Natural killer cell (primary cell): ENCODE results near the gene RBP5. TPM values are rescaled to one million over a fixed set of nuclear protein-coding genes. Genes with fewer than 3 reads are reported as not detected.
A peak's percentile ranks its signal among the peaks of the same experiment; 100 is the strongest.

Source experiments
- ATAC-seq, 3 donors: fragments of 150-1000 bp in 2 of 3; fragments of 200-7000 bp in 1 of 3; cut with Tn5 transposase; 1 replicate in 1 of 3; 2 replicates in 2 of 3; pipeline ENCODE4 v1.10.0; 2021; ENCODE audit warnings: mild to moderate bottlenecking in 2 of 3, moderate library complexity in 2 of 3
- DNase-seq, 2 donors: peaks; one replicate each; pipeline versions ENCODE4 v3.0.0 to v3.0.0-alpha.2; 2013 to 2021; ENCODE audit warnings: mixed read lengths in 1 of 2
- H3K27ac ChIP-seq: one replicate; pipeline ENCODE4 v1.5.1; 2013; ENCODE audit warnings: mild to moderate bottlenecking, low read length
- H3K27me3 ChIP-seq: one replicate; pipeline ENCODE4 v1.6.1; 2013; ENCODE audit warnings: low read length; ENCODE audit not compliant: control insufficient read depth, insufficient read depth
- H3K36me3 ChIP-seq: one replicate; pipeline ENCODE4 v1.6.1; 2013; ENCODE audit warnings: low read length; ENCODE audit not compliant: control insufficient read depth, insufficient read depth
- H3K4me1 ChIP-seq: one replicate; pipeline ENCODE4 v1.6.1; 2013; ENCODE audit warnings: low read length; ENCODE audit not compliant: control insufficient read depth, insufficient read depth
- H3K4me3 ChIP-seq: one replicate; pipeline ENCODE4 v1.5.1; 2013; ENCODE audit warnings: low read length
- H3K9me3 ChIP-seq: one replicate; pipeline ENCODE4 v1.6.1; 2013; ENCODE audit warnings: low read length; ENCODE audit not compliant: control insufficient read depth, insufficient read depth
- H3K27ac Mint-ChIP-seq, 2 donors: one replicate each; pipeline ENCODE4 v1.8.0; 2022; ENCODE audit warnings: mild to moderate bottlenecking in 2 of 2, mixed read lengths in 2 of 2, moderate library complexity in 1 of 2
- H3K27me3 Mint-ChIP-seq, 2 donors: one replicate each; pipeline ENCODE4 v1.8.0; 2022; ENCODE audit warnings: low read depth in 2 of 2, mixed read lengths in 2 of 2
- H3K36me3 Mint-ChIP-seq: one replicate; pipeline ENCODE4 v1.8.0; 2022; ENCODE audit warnings: mixed read lengths
- H3K4me1 Mint-ChIP-seq, 2 donors: one replicate each; pipeline ENCODE4 v1.8.0; 2022; ENCODE audit warnings: mixed read lengths in 2 of 2
- H3K4me3 Mint-ChIP-seq: one replicate; pipeline ENCODE4 v1.8.0; 2022; ENCODE audit warnings: mild to moderate bottlenecking, moderate library complexity, mixed read lengths
- H3K9me3 Mint-ChIP-seq, 2 donors: one replicate each; pipeline ENCODE4 v1.8.0; 2022; ENCODE audit warnings: mixed read lengths in 2 of 2
- WGBS: methylation state at CpG from one replicate; pipeline ENCODE4 v1.1.7; 2013; ENCODE audit warnings: missing lambda C conversion rate; ENCODE audit not compliant: insufficient coverage; 5-methylcytosine and 5-hydroxymethylcytosine counted together
- intact Hi-C: fragments of 100-400 bp; cut with micrococcal nuclease; formaldehyde crosslinking; loops from one replicate; pipeline ENCODE4 v1.14.2; 2022
- total RNA-seq, 4 donors: library from RNA; stranded (reverse); fragments of 120-200 nt in 1 of 4; gene quantifications; one replicate each; pipeline versions ENCODE4 v1.2.3 to v1.2.4, GENCODE V29; 2013 to 2022
- TF ChIP-seq, protein P1 (sequence below): fragments of 200-600 bp; IDR thresholded peaks from one replicate; pipeline ENCODE4 v1.8.0; 2022; ENCODE audit warnings: antibody characterized with exemption

Gene RBP5
- total RNA-seq, 3 donors from 2014 or later (not counting 1 experiment from before 2014, with no cell fraction given), result not detected

DNA sequence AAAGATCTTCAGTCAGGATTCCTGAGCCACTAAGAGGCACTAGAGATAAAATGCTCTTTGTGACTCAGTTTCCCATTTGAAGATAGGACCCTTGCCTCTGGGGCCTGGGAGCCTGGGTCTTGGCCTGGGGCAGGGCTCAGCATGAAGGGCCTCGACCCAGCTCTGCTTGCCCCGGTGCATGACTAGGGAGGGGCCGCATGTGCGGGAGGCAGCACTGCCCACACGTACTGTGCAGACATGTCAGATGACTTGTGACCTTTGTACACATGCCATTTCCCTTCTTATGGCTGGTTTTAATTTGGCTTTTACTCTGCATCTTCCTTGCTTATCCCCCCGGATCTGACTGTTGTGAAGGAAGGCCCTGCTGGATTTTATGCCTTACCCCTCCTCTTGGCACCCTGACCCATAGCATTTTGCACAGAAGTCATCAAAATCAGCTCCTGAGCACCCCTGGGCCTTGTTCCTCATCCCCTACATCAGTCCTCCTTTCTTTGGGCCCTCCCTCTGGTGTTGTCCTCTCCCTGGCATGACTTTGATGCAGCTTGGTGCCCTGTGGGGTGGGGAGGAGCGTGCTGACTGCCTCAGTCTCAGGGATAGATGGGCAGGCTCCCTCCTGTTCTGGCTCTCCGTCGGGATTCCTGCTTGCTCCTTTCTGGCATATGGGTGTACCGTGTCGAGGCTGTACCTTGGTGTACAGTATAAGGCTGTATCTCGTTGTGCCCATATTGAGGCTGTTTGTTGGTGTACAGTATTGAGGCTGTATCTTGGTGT lies 5.9 kb upstream of the RBP5 start:
- DNase-seq, result no peak
- Histone ChIP-seq H3K4me1 (peaks cover 26% of the 10 kb centered on the region), H3K27ac (no peak overlapping the region), H3K27me3 (no peaks in the 10 kb centered on the region), H3K36me3 (peaks cover 62% of the 10 kb centered on the region), H3K4me3 (no peak overlapping the region), H3K9me3 (no peaks in the 10 kb centered on the region)
- intact Hi-C loops, result no loop called here
- 92% methylated on average over 12 of the region's 12 CpGs for WGBS
- no peaks in the 10 kb centered on the region for H3K36me3 Mint-ChIP-seq
- no peak for ATAC-seq
- H3K9me3 Mint-ChIP-seq, result no peaks in the 10 kb centered on the region
- TF ChIP-seq, protein P1, sequence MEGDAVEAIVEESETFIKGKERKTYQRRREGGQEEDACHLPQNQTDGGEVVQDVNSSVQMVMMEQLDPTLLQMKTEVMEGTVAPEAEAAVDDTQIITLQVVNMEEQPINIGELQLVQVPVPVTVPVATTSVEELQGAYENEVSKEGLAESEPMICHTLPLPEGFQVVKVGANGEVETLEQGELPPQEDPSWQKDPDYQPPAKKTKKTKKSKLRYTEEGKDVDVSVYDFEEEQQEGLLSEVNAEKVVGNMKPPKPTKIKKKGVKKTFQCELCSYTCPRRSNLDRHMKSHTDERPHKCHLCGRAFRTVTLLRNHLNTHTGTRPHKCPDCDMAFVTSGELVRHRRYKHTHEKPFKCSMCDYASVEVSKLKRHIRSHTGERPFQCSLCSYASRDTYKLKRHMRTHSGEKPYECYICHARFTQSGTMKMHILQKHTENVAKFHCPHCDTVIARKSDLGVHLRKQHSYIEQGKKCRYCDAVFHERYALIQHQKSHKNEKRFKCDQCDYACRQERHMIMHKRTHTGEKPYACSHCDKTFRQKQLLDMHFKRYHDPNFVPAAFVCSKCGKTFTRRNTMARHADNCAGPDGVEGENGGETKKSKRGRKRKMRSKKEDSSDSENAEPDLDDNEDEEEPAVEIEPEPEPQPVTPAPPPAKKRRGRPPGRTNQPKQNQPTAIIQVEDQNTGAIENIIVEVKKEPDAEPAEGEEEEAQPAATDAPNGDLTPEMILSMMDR, result no peak
- H3K27ac Mint-ChIP-seq, result peak overlapping the region; percentile 60 to 94
- peaks cover 30 to 42% of the 10 kb centered on the region in 2 donors for H3K4me1 Mint-ChIP-seq
- H3K27me3 Mint-ChIP-seq, result no peaks in the 10 kb centered on the region
- no peak overlapping the region for H3K4me3 Mint-ChIP-seq

DNA sequence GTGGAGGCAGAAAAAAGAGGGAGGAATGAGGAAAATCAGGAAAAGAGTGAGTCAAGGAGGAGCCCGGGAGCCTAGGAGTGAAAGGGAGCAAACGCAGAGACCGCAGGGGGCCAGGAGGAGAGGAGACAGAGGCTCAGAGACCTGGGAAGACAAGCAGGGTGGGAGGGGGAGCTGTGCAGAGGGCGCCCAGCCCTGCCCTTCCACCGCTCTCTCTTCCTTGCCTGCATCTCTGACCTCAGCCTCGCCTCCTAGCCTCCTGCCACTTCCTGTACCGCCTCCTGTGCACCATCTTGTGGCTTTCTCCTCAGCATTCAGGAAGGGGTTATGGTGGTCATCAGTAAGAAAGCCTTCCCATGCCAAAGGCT lies 2.8 kb upstream of the RBP5 start:
- H3K4me3 ChIP-seq, result peak overlapping the region; percentile 95
- Mint-ChIP-seq H3K36me3 (no peaks in the 10 kb centered on the region), H3K9me3 (no peaks in the 10 kb centered on the region), H3K4me1 (peaks cover 30 to 53% of the 10 kb centered on the region in 2 donors), H3K27me3 (no peaks in the 10 kb centered on the region), H3K4me3 (peak overlapping the region; percentile 99), H3K27ac (peak overlapping the region; percentile 91 to 94)
- H3K9me3 ChIP-seq, result no peaks in the 10 kb centered on the region
- TF ChIP-seq, protein P1, result no peak
- intact Hi-C loops, result no loop called here
- peak overlapping the region; percentile 91 for H3K27ac ChIP-seq
- peaks cover 33% of the 10 kb centered on the region for H3K36me3 ChIP-seq
- ATAC-seq (peak in 1 of 3 donors; percentile 9), DNase-seq (peak in 1 of 2 donors; percentile 69)
- H3K4me1 ChIP-seq, result peaks cover 32% of the 10 kb centered on the region
- 3% methylated on average over 7 of the region's 7 CpGs for WGBS
- H3K27me3 ChIP-seq, result no peaks in the 10 kb centered on the region

DNA sequence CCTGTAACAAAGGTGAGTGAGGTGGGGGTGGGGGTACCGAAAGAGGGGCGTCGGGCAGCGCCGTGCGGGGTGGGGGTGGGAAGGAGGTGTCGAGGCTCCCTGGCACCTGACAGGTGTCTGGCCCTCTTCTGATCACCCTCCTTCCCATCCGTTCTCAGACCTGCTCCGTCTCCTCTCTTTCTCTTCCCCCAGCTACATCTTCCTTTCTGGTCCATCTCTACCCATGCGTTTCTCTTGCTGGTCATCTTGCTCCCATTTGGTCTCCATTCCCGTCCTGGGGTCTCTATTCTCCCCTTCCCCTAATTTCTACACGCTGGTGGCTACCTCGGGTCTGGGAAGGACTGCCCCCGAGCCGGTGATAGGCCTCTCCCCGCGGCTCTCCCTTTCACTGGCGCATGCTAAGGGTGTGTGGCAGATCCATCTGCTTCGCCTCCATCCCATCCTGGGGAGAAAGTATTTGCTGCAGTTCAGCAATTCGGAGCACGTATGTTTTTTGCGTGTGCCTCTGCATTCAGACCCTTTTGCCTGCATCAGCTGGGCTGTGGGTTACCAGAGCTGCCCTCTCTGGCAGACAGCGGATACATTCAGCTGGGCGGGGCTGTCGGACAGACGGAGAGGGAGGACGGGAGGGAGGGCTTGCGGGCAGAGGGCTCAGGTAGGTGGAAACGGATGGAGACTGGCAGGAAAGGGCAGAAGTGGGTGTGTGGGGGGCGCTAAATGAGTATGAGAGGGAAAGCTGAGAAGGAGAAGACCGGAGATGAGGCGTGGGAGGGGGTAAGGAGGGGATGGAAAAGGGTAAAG lies 2.2 kb upstream of the RBP5 start:
- H3K27me3 Mint-ChIP-seq, result no peaks in the 10 kb centered on the region
- Histone ChIP-seq H3K27ac (peak overlapping the region; percentile 91), H3K9me3 (no peaks in the 10 kb centered on the region), H3K4me3 (peak overlapping the region; percentile 95), H3K36me3 (peaks cover 27% of the 10 kb centered on the region), H3K27me3 (no peaks in the 10 kb centered on the region), H3K4me1 (peaks cover 32% of the 10 kb centered on the region)
- H3K36me3 Mint-ChIP-seq, result no peaks in the 10 kb centered on the region
- intact Hi-C loops, result no loop called here
- H3K27ac Mint-ChIP-seq, result peak overlapping the region; percentile 91 to 94
- peak overlapping the region; percentile 99 for H3K4me3 Mint-ChIP-seq
- ATAC-seq (peak; percentile 49 to 58 (median 51)), DNase-seq (peak; percentile 47 to 69)
- WGBS, result under 1% methylated on average over 26 of the region's 32 CpGs
- TF ChIP-seq, protein P1, result no peak
- H3K4me1 Mint-ChIP-seq, result peaks cover 30 to 53% of the 10 kb centered on the region in 2 donors
- H3K9me3 Mint-ChIP-seq, result no peaks in the 10 kb centered on the region
